ENCODE data around the gene ABCA13. TPM values are rescaled to one million over a fixed set of nuclear protein-coding genes. Genes with fewer than 3 reads are reported as not detected.

Gene ABCA13
- total and polyA plus RNA-seq, 2 of the 4 experiments (the other 2 are of a cell fraction) = under 0.01 to 0.07 TPM

DNA sequence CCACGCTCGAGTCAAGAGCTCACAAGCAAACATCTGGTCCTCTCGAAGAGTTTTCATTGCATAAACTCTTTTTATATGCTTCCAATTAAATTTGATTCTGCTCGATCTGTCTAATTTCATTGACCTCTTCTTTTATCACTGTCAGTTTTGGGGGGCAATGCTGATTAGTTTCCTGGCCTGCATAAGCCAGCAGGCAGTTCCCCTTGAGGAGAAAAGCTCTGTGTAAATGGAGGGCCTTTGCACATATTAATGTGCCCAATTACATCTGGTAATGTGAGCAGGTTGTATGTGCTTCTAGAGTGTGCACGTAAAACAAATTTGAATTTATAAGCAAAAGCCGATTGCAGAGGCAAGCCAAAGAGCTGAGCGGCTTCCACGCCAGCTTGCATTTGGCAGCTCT is 210.3 kb downstream of the ABCA13 start:
- 81% methylated on average over 6 of the region's 8 CpGs; no CpG with 5 or more reads in 1 of the 2 experiments for WGBS, 2 experiments (ENCODE audit: extremely low coverage in 2 of 2, insufficient read length in 1 of 2)
- Histone ChIP-seq H2AFZ (replicated peaks; ENCODE audit: low read length, poor library complexity) (no peak overlapping the region), H3K27ac (ENCODE audit: insufficient read depth, low read length) (no peak overlapping the region), H2BK120ac (ENCODE audit: low read depth, low read length) (no peak overlapping the region), H3K56ac (ENCODE audit: extremely low read depth, insufficient read depth, low read length) (no peak overlapping the region), H3K4ac (ENCODE audit: low read depth, low read length) (no peak overlapping the region), H4K5ac (ENCODE audit: low read depth, low read length) (no peak overlapping the region), H3K36me3 (ENCODE audit: control insufficient read depth, insufficient read depth, low read length) (no peaks in the 10 kb centered on the region), H3K9me1 (ENCODE audit: insufficient read depth, low read length) (no peaks in the 10 kb centered on the region), H4K8ac (ENCODE audit: low read depth in 2 of 2, low read length in 2 of 2) (no peak overlapping the region), H3K23ac (ENCODE audit: low read depth, low read length) (no peak overlapping the region), H2BK5ac (ENCODE audit: low read depth, low read length, poor library complexity, severe bottlenecking) (no peak overlapping the region), H2AK5ac (ENCODE audit: low read depth, low read length) (no peak overlapping the region), H3K9me3 (ENCODE audit: control insufficient read depth, insufficient read depth, low read length) (no peaks in the 10 kb centered on the region), H3K18ac (ENCODE audit: low read depth, low read length) (no peak overlapping the region), H3K4me1 (ENCODE audit: control insufficient read depth, insufficient read depth, low read length) (no peaks in the 10 kb centered on the region), H3K14ac (replicated peaks; ENCODE audit: low read depth, low read length) (no peak overlapping the region), H3K9ac (ENCODE audit: low read depth, low read length) (no peak overlapping the region), H4K20me1 (ENCODE audit: insufficient read depth, low read length) (no peaks in the 10 kb centered on the region), H3K79me1 (ENCODE audit: low read depth in 1 of 2, low read length in 2 of 2) (no peaks in the 10 kb centered on the region), H3K4me3 (ENCODE audit: insufficient read depth, low read depth, low read length) (no peak overlapping the region), H2BK20ac (ENCODE audit: low read depth, low read length) (no peak overlapping the region), H3K4me2 (ENCODE audit: low read depth, low read length) (no peak overlapping the region), H2AK9ac (replicated peaks; ENCODE audit: low read depth, low read length, poor library complexity) (no peak overlapping the region), H2BK15ac (ENCODE audit: low read depth, low read length) (no peak overlapping the region), H3K27me3 (ENCODE audit: control insufficient read depth, insufficient read depth, low read length) (no peaks in the 10 kb centered on the region), H4K91ac (ENCODE audit: insufficient read depth, low read depth, low read length) (no peak overlapping the region)
- no peak for ATAC-seq (ENCODE audit: low read depth)
- dilution Hi-C loops (cut with HindIII; ENCODE audit: low sequenced_read_pairs, unreplicated experiment) = no loop called here
- BruUV-seq (replicated peaks) = no TSS peak
- CTCF ChIA-PET = no interaction called here
- POLR2A ChIA-PET (ENCODE audit: unreplicated experiment) = no interaction called here
- TF ChIP-seq RFX5 (IDR thresholded peaks at IDR 0.05; ENCODE audit: low read depth, low read length) (no peak), CHD1 (IDR thresholded peaks at IDR 0.05; ENCODE audit: low read depth, low read length) (no peak), RCOR1 (IDR thresholded peaks at IDR 0.05; ENCODE audit: insufficient replicate concordance, low read length) (no peak), MAFK (IDR thresholded peaks at IDR 0.05; ENCODE audit: low read depth, low read length) (no peak), FOS (IDR thresholded peaks at IDR 0.05; ENCODE audit: low read depth, low read length) (no peak), MAZ (IDR thresholded peaks at IDR 0.05; ENCODE audit: borderline replicate concordance, low read depth, low read length) (no peak), NFE2L2 (IDR thresholded peaks at IDR 0.05; ENCODE audit: low read depth, low read length) (no peak), MXI1 (IDR thresholded peaks at IDR 0.05; ENCODE audit: borderline replicate concordance, low read depth, low read length) (no peak), POLR2A (IDR thresholded peaks at IDR 0.05; ENCODE audit: low read depth, low read length) (no peak), BHLHE40 (IDR thresholded peaks at IDR 0.05; ENCODE audit: low read depth, low read length) (no peak), CEBPB (IDR thresholded peaks at IDR 0.05; ENCODE audit: low read depth, low read length) (no peak), SMC3 (IDR thresholded peaks at IDR 0.05; ENCODE audit: low read depth, low read length) (no peak), RAD21 (IDR thresholded peaks at IDR 0.05; ENCODE audit: low read length) (no peak)
- TF ChIP-seq, protein P1, sequence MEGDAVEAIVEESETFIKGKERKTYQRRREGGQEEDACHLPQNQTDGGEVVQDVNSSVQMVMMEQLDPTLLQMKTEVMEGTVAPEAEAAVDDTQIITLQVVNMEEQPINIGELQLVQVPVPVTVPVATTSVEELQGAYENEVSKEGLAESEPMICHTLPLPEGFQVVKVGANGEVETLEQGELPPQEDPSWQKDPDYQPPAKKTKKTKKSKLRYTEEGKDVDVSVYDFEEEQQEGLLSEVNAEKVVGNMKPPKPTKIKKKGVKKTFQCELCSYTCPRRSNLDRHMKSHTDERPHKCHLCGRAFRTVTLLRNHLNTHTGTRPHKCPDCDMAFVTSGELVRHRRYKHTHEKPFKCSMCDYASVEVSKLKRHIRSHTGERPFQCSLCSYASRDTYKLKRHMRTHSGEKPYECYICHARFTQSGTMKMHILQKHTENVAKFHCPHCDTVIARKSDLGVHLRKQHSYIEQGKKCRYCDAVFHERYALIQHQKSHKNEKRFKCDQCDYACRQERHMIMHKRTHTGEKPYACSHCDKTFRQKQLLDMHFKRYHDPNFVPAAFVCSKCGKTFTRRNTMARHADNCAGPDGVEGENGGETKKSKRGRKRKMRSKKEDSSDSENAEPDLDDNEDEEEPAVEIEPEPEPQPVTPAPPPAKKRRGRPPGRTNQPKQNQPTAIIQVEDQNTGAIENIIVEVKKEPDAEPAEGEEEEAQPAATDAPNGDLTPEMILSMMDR (conservative IDR thresholded peaks at IDR 0.05; ENCODE audit: low read depth, low read length) = no peak
- TF ChIP-seq, protein P2, sequence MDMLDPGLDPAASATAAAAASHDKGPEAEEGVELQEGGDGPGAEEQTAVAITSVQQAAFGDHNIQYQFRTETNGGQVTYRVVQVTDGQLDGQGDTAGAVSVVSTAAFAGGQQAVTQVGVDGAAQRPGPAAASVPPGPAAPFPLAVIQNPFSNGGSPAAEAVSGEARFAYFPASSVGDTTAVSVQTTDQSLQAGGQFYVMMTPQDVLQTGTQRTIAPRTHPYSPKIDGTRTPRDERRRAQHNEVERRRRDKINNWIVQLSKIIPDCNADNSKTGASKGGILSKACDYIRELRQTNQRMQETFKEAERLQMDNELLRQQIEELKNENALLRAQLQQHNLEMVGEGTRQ (IDR thresholded peaks at IDR 0.05; ENCODE audit: low read depth, low read length) = no peak
- TF ChIP-seq, protein P3, sequence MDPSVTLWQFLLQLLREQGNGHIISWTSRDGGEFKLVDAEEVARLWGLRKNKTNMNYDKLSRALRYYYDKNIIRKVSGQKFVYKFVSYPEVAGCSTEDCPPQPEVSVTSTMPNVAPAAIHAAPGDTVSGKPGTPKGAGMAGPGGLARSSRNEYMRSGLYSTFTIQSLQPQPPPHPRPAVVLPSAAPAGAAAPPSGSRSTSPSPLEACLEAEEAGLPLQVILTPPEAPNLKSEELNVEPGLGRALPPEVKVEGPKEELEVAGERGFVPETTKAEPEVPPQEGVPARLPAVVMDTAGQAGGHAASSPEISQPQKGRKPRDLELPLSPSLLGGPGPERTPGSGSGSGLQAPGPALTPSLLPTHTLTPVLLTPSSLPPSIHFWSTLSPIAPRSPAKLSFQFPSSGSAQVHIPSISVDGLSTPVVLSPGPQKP (IDR thresholded peaks at IDR 0.05; ENCODE audit: borderline replicate concordance, low read depth, low read length) = no peak
- in situ Hi-C loops (cut with MboI; ENCODE audit: low sequenced_read_pairs) = no loop called here
- intact Hi-C loops (cut with micrococcal nuclease) = no loop called here
- no peak for DNase-seq
